LNCAP (cell line): ENCODE measurements around the gene REXO5.

Experiments used
- TF ChIP-seq, protein P1 (sequence below): fragments of 450-650 bp; IDR thresholded peaks from 2 replicates; pipeline ENCODE4 v1.5.1; 2017; ENCODE audit warnings: mild to moderate bottlenecking

Gene REXO5

DNA sequence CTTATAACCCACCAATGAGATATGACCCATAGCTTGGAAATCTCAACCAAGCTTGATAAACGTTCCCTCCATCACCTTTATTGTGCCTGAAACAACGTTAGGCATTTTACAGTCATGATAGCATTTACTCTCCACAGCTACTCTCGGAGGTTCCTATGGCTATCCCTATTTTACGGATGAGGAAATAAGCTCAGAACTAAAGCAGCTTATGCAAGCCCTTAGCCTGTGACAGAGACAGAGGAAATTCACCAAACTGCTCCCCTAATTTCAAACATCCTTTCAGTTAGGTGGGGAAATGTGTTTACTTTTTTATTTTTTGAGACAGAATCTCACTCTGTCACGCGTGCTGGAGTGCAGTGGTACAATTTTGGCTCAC lies 75.2 kb downstream of the REXO5 start:
- TF ChIP-seq, protein P1, sequence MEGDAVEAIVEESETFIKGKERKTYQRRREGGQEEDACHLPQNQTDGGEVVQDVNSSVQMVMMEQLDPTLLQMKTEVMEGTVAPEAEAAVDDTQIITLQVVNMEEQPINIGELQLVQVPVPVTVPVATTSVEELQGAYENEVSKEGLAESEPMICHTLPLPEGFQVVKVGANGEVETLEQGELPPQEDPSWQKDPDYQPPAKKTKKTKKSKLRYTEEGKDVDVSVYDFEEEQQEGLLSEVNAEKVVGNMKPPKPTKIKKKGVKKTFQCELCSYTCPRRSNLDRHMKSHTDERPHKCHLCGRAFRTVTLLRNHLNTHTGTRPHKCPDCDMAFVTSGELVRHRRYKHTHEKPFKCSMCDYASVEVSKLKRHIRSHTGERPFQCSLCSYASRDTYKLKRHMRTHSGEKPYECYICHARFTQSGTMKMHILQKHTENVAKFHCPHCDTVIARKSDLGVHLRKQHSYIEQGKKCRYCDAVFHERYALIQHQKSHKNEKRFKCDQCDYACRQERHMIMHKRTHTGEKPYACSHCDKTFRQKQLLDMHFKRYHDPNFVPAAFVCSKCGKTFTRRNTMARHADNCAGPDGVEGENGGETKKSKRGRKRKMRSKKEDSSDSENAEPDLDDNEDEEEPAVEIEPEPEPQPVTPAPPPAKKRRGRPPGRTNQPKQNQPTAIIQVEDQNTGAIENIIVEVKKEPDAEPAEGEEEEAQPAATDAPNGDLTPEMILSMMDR = no peak

DNA sequence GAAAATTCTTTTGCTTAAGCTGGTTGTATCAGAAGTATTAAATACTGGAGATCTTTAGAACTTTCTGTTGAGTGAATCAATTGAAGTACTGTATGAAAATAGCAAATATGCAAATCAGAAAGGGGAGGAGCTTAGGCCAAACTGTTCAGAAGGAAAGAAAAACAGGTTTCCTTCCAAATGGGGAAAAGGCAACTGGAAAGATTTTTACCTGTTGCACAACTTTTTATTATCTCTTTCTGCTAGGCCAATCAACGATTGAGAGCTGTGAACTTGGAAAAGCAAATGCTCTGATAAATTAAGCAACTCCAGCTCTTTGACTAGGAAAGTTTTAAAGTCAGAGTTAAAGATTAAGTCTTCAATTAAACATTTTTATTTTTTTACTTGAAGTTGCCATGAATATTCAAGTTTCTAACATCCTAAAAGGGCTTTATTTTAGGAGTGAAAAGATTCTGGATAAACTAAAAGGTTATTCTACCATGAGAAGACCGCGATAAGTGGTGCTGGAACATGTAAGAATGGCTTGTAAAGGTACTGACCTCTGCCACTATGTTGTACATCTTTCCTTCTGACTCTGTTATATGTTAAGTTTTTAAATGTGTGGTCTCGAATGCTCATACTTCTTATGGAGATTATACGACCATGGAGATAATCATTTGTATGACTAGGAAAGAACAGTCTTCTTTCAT lies 77.4 kb downstream of the REXO5 start:
- TF ChIP-seq, protein P1 = no peak

DNA sequence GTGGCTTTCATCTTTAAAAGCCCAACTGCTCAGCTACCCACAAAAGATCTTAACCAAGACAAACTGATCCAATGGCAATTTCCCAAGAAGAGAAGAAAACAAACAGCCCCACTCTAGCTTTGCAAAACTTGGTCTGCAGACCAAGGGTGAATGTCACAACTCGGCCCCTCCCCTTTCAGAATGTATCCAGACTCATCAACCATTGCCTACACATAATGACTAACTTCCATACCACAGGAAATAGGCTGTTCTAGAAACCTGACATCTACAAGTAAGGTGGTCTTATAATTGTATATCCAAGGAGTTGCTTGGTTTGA lies 77.9 kb downstream of the REXO5 start:
- TF ChIP-seq, protein P1 = no peak

DNA sequence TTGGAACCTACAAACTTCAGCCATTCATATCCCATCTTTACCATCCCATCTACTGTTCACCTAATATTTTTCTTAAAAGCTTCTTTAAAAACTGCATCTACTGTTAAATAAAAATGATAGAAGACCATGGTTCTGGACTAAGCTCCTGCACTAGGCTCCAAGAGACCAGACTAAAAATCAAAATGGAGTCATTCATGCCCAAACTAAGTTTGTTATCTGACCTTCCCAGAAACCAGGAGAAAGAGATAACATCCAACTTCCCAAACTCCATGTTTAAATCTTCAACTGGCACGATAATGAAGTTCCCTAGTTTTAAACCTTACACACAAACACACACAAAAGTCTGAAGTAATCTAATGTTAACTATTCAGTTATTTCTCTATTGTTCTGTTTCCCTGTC lies 80.0 kb downstream of the REXO5 start:
- TF ChIP-seq, protein P1 = no peak

DNA sequence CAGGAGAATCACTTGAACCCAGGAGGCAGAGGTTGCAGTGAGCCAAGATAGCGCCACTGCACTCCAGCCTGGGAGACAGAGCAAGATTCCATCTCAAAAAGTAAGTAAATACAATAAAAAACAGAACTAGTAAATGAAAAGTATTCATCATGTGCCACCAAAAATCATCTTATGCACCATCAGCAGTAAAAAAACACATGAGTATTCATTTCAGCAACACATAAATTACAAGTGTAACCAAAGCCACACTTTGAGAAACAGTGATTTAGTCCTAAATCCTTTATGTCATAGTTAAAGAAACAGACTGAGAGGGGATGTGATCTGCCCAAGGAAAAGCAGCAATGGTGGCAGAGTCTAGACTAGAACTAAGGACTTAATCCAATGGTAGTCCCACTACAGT lies 80.9 kb downstream of the REXO5 start:
- TF ChIP-seq, protein P1 = no peak

DNA sequence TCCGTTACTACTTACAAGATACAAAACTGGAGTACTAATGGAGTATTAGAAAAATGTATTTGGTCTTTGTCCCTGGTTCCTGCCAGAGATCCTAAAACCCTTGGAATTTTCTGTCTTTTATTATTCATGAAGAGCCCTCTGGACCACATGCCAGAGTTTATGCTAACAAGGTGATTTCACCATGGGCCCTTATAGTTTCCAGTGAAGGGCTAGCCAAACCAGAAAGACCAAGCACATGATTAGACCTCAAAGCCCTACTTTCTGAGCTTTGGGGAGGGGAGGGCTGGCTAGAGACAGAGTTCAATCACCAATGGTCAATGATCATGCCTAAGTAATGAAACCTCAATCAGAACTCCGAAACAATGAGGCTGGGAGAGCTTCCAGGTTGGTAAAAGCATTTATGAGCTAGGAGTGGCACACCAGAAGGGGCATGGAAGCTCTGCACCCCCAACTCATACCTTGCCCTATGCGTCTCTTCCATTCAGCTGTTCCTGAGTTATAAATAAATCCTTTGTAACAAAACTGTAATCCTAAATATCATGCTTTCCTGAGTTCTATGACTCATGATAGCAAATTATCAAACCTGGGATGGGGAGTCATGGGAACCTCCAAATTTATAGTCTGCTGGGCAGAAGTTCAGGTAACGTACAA lies 83.4 kb downstream of the REXO5 start:
- TF ChIP-seq, protein P1 = no peak

DNA sequence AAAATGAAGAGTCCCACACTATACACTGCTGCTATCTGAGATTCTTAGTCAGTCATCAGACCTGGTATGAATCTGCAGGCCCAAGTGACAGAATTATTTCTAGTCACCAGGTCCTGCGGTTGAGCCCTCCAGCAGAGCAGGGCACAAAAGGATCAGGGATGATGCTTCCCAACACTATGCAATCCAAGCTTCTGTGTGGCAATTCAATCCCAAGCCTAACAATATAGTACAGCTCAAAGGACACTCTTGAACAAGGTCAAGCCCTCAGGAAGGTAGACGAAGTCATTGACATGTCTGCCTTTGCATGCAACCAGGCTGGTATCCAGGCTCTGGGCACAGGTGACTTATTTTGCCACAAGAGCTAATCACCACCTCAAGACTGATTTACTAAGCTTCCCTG lies 88.1 kb downstream of the REXO5 start:
- TF ChIP-seq, protein P1 = no peak
